ENCODE results near the gene ZNF521. TPM values are rescaled to one million over a fixed set of nuclear protein-coding genes. Genes with fewer than 3 reads are reported as not detected.

Gene ZNF521
- total RNA-seq, 1 donor from 2014 or later: 2.0 TPM

GRCh38 chr18:25349926-25350487, 2.0 kb downstream of the ZNF521 start:
- peak overlapping the region; percentile 67 for H3K4me3 ChIP-seq (ENCODE audit: low read depth, low read length)
- DNase-seq (ENCODE audit: low read depth): no peak
- no peak for TF ChIP-seq CTCF (conservative IDR thresholded peaks at IDR 0.05; ENCODE audit: low read depth, low read length)

GRCh38 chr18:25349131-25349925, 2.6 kb downstream of the ZNF521 start:
- DNase-seq (ENCODE audit: low read depth): no peak
- no peak for TF ChIP-seq CTCF (conservative IDR thresholded peaks at IDR 0.05; ENCODE audit: low read depth, low read length)
- peak overlapping the region; percentile 67 for H3K4me3 ChIP-seq (ENCODE audit: low read depth, low read length)

GRCh38 chr18:25348386-25349130, 3.4 kb downstream of the ZNF521 start:
- TF ChIP-seq CTCF (conservative IDR thresholded peaks at IDR 0.05; ENCODE audit: low read depth, low read length): no peak
- DNase-seq (ENCODE audit: low read depth): no peak
- H3K4me3 ChIP-seq (ENCODE audit: low read depth, low read length): peak overlapping the region; percentile 53

- H3K4me3 ChIP-seq (ENCODE audit: low read depth, low read length): no peak overlapping the region
- TF ChIP-seq CTCF (conservative IDR thresholded peaks at IDR 0.05; ENCODE audit: low read depth, low read length): no peak
- DNase-seq (ENCODE audit: low read depth): no peak
Measured at GRCh38 chr18:25346561-25346960, 5.4 kb downstream of the ZNF521 start.

- DNase-seq (ENCODE audit: low read depth): no peak
- no peak for TF ChIP-seq CTCF (conservative IDR thresholded peaks at IDR 0.05; ENCODE audit: low read depth, low read length)
- no peak overlapping the region for H3K4me3 ChIP-seq (ENCODE audit: low read depth, low read length)
Measured at GRCh38 chr18:25345081-25345866, 6.7 kb downstream of the ZNF521 start.

- no peak for TF ChIP-seq CTCF (conservative IDR thresholded peaks at IDR 0.05; ENCODE audit: low read depth, low read length)
- H3K4me3 ChIP-seq (ENCODE audit: low read depth, low read length): no peak overlapping the region
- no peak for DNase-seq (ENCODE audit: low read depth)
Measured at GRCh38 chr18:25341831-25342230, 10.1 kb downstream of the ZNF521 start.

Measured in epithelial cell of proximal tubule (primary cell).